ENCODE results near the gene QPCT.
"Not testable (repeated sequence)": the region's sequence is repeated elsewhere in the genome, so short reads cannot be mapped to it uniquely, and the experiment has no call there.

QPCT gene

GRCh38 chr2:37376421-37377186 lies 32.2 kb downstream of the QPCT start:
- no peak for TF ChIP-seq CTCF (IDR thresholded peaks at IDR 0.05)
- Histone ChIP-seq H3K4me3 (ENCODE audit: low read depth in 1 of 2, low read length in 1 of 2) (no peak overlapping the region), H3K4me1 (ENCODE audit: control insufficient read depth in 1 of 2, insufficient read depth in 1 of 2, low read depth in 1 of 2, low read length in 1 of 2) (no peaks in the 10 kb centered on the region)

GRCh38 chr2:37377187-37377532 lies 32.7 kb downstream of the QPCT start:
- no peaks in the 10 kb centered on the region for H3K27me3 ChIP-seq
- H3K9me3 ChIP-seq = no peaks in the 10 kb centered on the region
- H3K4me3 ChIP-seq (ENCODE audit: low read depth in 1 of 2, low read length in 1 of 2) = no peak overlapping the region
- H3K4me1 ChIP-seq (ENCODE audit: control insufficient read depth in 1 of 2, insufficient read depth in 1 of 2, low read depth in 1 of 2, low read length in 1 of 2) = no peaks in the 10 kb centered on the region
- peaks cover 46% of the 10 kb centered on the region for H3K36me3 ChIP-seq
- TF ChIP-seq CTCF (IDR thresholded peaks at IDR 0.05) = no peak
- H3K27ac ChIP-seq = no peak overlapping the region

More at GRCh38 chr2:37376421-37377186, 32.2 kb downstream of the QPCT start:
- Histone ChIP-seq H3K36me3 (peaks cover 51% of the 10 kb centered on the region), H3K27me3 (no peaks in the 10 kb centered on the region), H3K27ac (no peak overlapping the region), H3K9me3 (no peaks in the 10 kb centered on the region)

GRCh38 chr2:37378411-37378810 lies 34.0 kb downstream of the QPCT start:
- Histone ChIP-seq H3K4me1 (ENCODE audit: control insufficient read depth in 1 of 2, insufficient read depth in 1 of 2, low read depth in 1 of 2, low read length in 1 of 2) (no peaks in the 10 kb centered on the region), H3K27me3 (no peaks in the 10 kb centered on the region), H3K9me3 (no peaks in the 10 kb centered on the region), H3K4me3 (ENCODE audit: low read depth in 1 of 2, low read length in 1 of 2) (no peak overlapping the region), H3K27ac (no peak overlapping the region), H3K36me3 (peaks cover 33% of the 10 kb centered on the region)
- no peak for TF ChIP-seq CTCF (IDR thresholded peaks at IDR 0.05)

- no peak for TF ChIP-seq CTCF (IDR thresholded peaks at IDR 0.05)
- no peaks in the 10 kb centered on the region for H3K9me3 ChIP-seq
- H3K27ac ChIP-seq = no peak overlapping the region
- peaks cover 18% of the 10 kb centered on the region for H3K36me3 ChIP-seq
- no peaks in the 10 kb centered on the region for H3K27me3 ChIP-seq
- H3K4me3 ChIP-seq (ENCODE audit: low read depth in 1 of 2, low read length in 1 of 2) = no peak overlapping the region
- H3K4me1 ChIP-seq (ENCODE audit: control insufficient read depth in 1 of 2, insufficient read depth in 1 of 2, low read depth in 1 of 2, low read length in 1 of 2) = no peaks in the 10 kb centered on the region
Observed at GRCh38 chr2:37379881-37380296, 35.5 kb downstream of the QPCT start.

GRCh38 chr2:37380787-37381186 lies 36.4 kb downstream of the QPCT start:
- H3K9me3 ChIP-seq; H3K36me3 ChIP-seq; H3K4me3 ChIP-seq (ENCODE audit: low read depth in 1 of 2, low read length in 1 of 2); H3K27me3 ChIP-seq; H3K4me1 ChIP-seq (ENCODE audit: control insufficient read depth in 1 of 2, insufficient read depth in 1 of 2, low read depth in 1 of 2, low read length in 1 of 2); H3K27ac ChIP-seq: not testable (repeated sequence)

GRCh38 chr2:37384261-37384660 lies 39.8 kb downstream of the QPCT start:
- not testable (repeated sequence) for H3K27me3 ChIP-seq; H3K4me3 ChIP-seq (ENCODE audit: low read depth in 1 of 2, low read length in 1 of 2); H3K27ac ChIP-seq; H3K36me3 ChIP-seq; H3K4me1 ChIP-seq (ENCODE audit: control insufficient read depth in 1 of 2, insufficient read depth in 1 of 2, low read depth in 1 of 2, low read length in 1 of 2); H3K9me3 ChIP-seq

Data from neutrophil (primary cell).